Esophagus muscularis mucosa (tissue), 4 donors: Measurements from ENCODE around the gene CAPN11.

Experiments used
- EP300 ChIP-seq: sonication (generic); formaldehyde crosslinking; IDR thresholded peaks from one replicate; pipeline ENCODE4 v1.6.1; 2017; ENCODE audit warnings: antibody characterized with exemption
- POLR2A ChIP-seq: fragments of 450-650 bp; IDR thresholded peaks from one replicate; pipeline ENCODE4 v1.6.1; 2017; ENCODE audit warnings: antibody characterized with exemption, moderate library complexity, mild to moderate bottlenecking, low read depth
- POLR2AphosphoS5 ChIP-seq, 2 donors: sonication (generic); formaldehyde crosslinking; IDR thresholded peaks; one replicate each; pipeline ENCODE4 v1.6.1; 2017; ENCODE audit warnings: antibody characterized with exemption in 2 of 2
- TF ChIP-seq, protein P1 (sequence below), 3 experiments: fragments of 200-600 bp in 2 of 3; fragments of 450-650 bp in 1 of 3; sonication (generic) in 2 of 3; IDR thresholded peaks; one replicate each; pipeline ENCODE4 v1.5.1; 2017 to 2019; ENCODE audit warnings: antibody characterized with exemption in 3 of 3, mild to moderate bottlenecking in 2 of 3, moderate library complexity in 1 of 3

DNA sequence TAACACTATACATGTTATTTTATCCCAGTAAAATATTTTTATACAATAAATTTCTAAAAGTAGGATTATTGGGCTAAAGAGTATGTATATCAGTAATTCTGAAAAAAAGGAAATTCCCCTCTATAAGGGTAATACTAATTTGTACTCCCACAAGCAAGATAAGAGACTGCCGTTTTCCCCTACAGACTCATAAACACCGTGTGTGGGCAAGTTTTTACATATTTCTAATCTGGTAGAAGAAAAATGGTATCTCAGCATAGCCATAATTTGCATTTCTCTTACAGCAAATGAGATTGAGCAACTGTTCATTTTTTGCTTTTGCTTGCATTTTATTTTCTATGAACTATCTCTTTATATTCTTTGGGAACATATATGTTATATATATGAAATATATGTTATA lies 32.1 kb downstream of the CAPN11 start:
- TF ChIP-seq POLR2A, result no peak
- TF ChIP-seq, protein P1, sequence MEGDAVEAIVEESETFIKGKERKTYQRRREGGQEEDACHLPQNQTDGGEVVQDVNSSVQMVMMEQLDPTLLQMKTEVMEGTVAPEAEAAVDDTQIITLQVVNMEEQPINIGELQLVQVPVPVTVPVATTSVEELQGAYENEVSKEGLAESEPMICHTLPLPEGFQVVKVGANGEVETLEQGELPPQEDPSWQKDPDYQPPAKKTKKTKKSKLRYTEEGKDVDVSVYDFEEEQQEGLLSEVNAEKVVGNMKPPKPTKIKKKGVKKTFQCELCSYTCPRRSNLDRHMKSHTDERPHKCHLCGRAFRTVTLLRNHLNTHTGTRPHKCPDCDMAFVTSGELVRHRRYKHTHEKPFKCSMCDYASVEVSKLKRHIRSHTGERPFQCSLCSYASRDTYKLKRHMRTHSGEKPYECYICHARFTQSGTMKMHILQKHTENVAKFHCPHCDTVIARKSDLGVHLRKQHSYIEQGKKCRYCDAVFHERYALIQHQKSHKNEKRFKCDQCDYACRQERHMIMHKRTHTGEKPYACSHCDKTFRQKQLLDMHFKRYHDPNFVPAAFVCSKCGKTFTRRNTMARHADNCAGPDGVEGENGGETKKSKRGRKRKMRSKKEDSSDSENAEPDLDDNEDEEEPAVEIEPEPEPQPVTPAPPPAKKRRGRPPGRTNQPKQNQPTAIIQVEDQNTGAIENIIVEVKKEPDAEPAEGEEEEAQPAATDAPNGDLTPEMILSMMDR (IDR thresholded peaks at IDR 0.05), result no peak
- no peak for TF ChIP-seq EP300
- no peak for TF ChIP-seq POLR2AphosphoS5 (IDR thresholded peaks at IDR 0.05)
